ENCODE data around the gene RBM47.

The RBM47 gene

GRCh38 chr4:40587826-40588225, 41.8 kb downstream of the RBM47 start:
- Histone ChIP-seq H3K27me3 (ENCODE audit: low read length) (no peaks in the 10 kb centered on the region), H3K4me2 (ENCODE audit: low read depth, low read length, poor library complexity, severe bottlenecking) (no peak overlapping the region), H4K20me1 (ENCODE audit: low read depth, low read length) (no peaks in the 10 kb centered on the region), H3K4me3 (ENCODE audit: insufficient read depth, low read length, poor library complexity, severe bottlenecking) (no peak overlapping the region), H2AFZ (ENCODE audit: low read depth, low read length, severe bottlenecking) (no peak overlapping the region), H3K36me3 (ENCODE audit: low read length) (no peaks in the 10 kb centered on the region), H3K79me2 (ENCODE audit: insufficient read depth, low read length) (no peaks in the 10 kb centered on the region), H3K9me3 (ENCODE audit: insufficient read depth, low read length) (no peaks in the 10 kb centered on the region), H3F3A (ENCODE audit: insufficient read depth) (no peaks in the 10 kb centered on the region), H3K9me2 (replicated peaks; ENCODE audit: insufficient read depth, low read length) (no peaks in the 10 kb centered on the region), H3K9ac (ENCODE audit: low read length) (no peak overlapping the region), H3K27ac (ENCODE audit: low read depth, low read length) (no peak overlapping the region)
- TF ChIP-seq CTCF (IDR thresholded peaks at IDR 0.05; ENCODE audit: insufficient read depth, low read length, poor library complexity, severe bottlenecking) (no peak), EZH2phosphoT487 (conservative IDR thresholded peaks at IDR 0.05; ENCODE audit: low read length) (no peak)

GRCh38 chr4:40587351-40587750, 42.3 kb downstream of the RBM47 start:
- Histone ChIP-seq H3K9me2 (replicated peaks; ENCODE audit: insufficient read depth, low read length) (no peaks in the 10 kb centered on the region), H3K27me3 (ENCODE audit: low read length) (no peaks in the 10 kb centered on the region), H3K9ac (ENCODE audit: low read length) (no peak overlapping the region), H3K36me3 (ENCODE audit: low read length) (no peaks in the 10 kb centered on the region), H3K9me3 (ENCODE audit: insufficient read depth, low read length) (no peaks in the 10 kb centered on the region), H3K4me2 (ENCODE audit: low read depth, low read length, poor library complexity, severe bottlenecking) (no peak overlapping the region), H2AFZ (ENCODE audit: low read depth, low read length, severe bottlenecking) (no peak overlapping the region), H3K27ac (ENCODE audit: low read depth, low read length) (no peak overlapping the region), H3F3A (ENCODE audit: insufficient read depth) (no peaks in the 10 kb centered on the region), H3K79me2 (ENCODE audit: insufficient read depth, low read length) (no peaks in the 10 kb centered on the region), H4K20me1 (ENCODE audit: low read depth, low read length) (no peaks in the 10 kb centered on the region), H3K4me3 (ENCODE audit: insufficient read depth, low read length, poor library complexity, severe bottlenecking) (no peak overlapping the region)
- no peak for TF ChIP-seq EZH2phosphoT487 (conservative IDR thresholded peaks at IDR 0.05; ENCODE audit: low read length)
- no peak for TF ChIP-seq CTCF (IDR thresholded peaks at IDR 0.05; ENCODE audit: insufficient read depth, low read length, poor library complexity, severe bottlenecking)

GRCh38 chr4:40586729-40587128, 42.9 kb downstream of the RBM47 start:
- Histone ChIP-seq H2AFZ (ENCODE audit: low read depth, low read length, severe bottlenecking) (no peak overlapping the region), H3K4me2 (ENCODE audit: low read depth, low read length, poor library complexity, severe bottlenecking) (no peak overlapping the region), H3K9me3 (ENCODE audit: insufficient read depth, low read length) (no peaks in the 10 kb centered on the region), H3K9me2 (replicated peaks; ENCODE audit: insufficient read depth, low read length) (no peaks in the 10 kb centered on the region), H3K79me2 (ENCODE audit: insufficient read depth, low read length) (no peaks in the 10 kb centered on the region), H3K27ac (ENCODE audit: low read depth, low read length) (no peak overlapping the region), H3K27me3 (ENCODE audit: low read length) (no peaks in the 10 kb centered on the region), H3K36me3 (ENCODE audit: low read length) (no peaks in the 10 kb centered on the region), H3K9ac (ENCODE audit: low read length) (no peak overlapping the region), H4K20me1 (ENCODE audit: low read depth, low read length) (no peaks in the 10 kb centered on the region), H3F3A (ENCODE audit: insufficient read depth) (no peaks in the 10 kb centered on the region), H3K4me3 (ENCODE audit: insufficient read depth, low read length, poor library complexity, severe bottlenecking) (no peak overlapping the region)
- no peak for TF ChIP-seq CTCF (IDR thresholded peaks at IDR 0.05; ENCODE audit: insufficient read depth, low read length, poor library complexity, severe bottlenecking)
- no peak for TF ChIP-seq EZH2phosphoT487 (conservative IDR thresholded peaks at IDR 0.05; ENCODE audit: low read length)
